H1 (cell line): ENCODE results near the gene CACNA2D1.

Experiments used
- CEBPB ChIP-seq: IDR thresholded peaks from 2 replicates; pipeline ENCODE4 v1.6.1; 2012; ENCODE audit warnings: low read depth, low read length
- CTCF ChIP-seq, 3 experiments: IDR thresholded peaks; 1 replicate in 2 of 3; 2 replicates in 1 of 3; pipeline versions ENCODE4 v1.5.1 to v1.6.1; 2011; ENCODE audit warnings: low read length in 3 of 3, mild to moderate bottlenecking in 3 of 3, inconsistent platforms in 2 of 3, low read depth in 1 of 3, moderate library complexity in 1 of 3; ENCODE audit not compliant: insufficient read depth in 1 of 3; ENCODE audit errors: control extremely low read depth in 1 of 3
- EP300 ChIP-seq, 2 experiments: IDR thresholded peaks; 1 replicate in 1 of 2; 2 replicates in 1 of 2; pipeline ENCODE4 v1.6.1; 2011 to 2012; ENCODE audit warnings: low read depth in 2 of 2, low read length in 2 of 2, mild to moderate bottlenecking in 2 of 2, borderline replicate concordance in 1 of 2, inconsistent platforms in 1 of 2, moderate library complexity in 1 of 2
- GABPA ChIP-seq: IDR thresholded peaks from 2 replicates; pipeline ENCODE4 v1.6.1; 2011; ENCODE audit warnings: mild to moderate bottlenecking, low read length, moderate library complexity, borderline replicate concordance; ENCODE audit not compliant: insufficient read depth
- JUN ChIP-seq: IDR thresholded peaks from 2 replicates; pipeline ENCODE4 v1.6.1; 2011; ENCODE audit warnings: low read depth, mild to moderate bottlenecking, improper control_type of control experiment, low read length
- MAX ChIP-seq: IDR thresholded peaks from 2 replicates; pipeline ENCODE4 v1.6.1; 2012; ENCODE audit warnings: inconsistent platforms
- POLR2A ChIP-seq, 2 experiments: IDR thresholded peaks; 1 replicate in 1 of 2; 2 replicates in 1 of 2; pipeline ENCODE4 v1.6.1; 2011; ENCODE audit warnings: low read depth in 2 of 2, low read length in 2 of 2, mild to moderate bottlenecking in 2 of 2; ENCODE audit errors: control extremely low read depth in 1 of 2
- SP1 ChIP-seq: IDR thresholded peaks from 2 replicates; pipeline ENCODE4 v1.6.1; 2011; ENCODE audit warnings: low read depth, low read length
- SRF ChIP-seq: IDR thresholded peaks from 2 replicates; pipeline ENCODE4 v1.6.1; 2011; ENCODE audit warnings: mild to moderate bottlenecking, low read depth, low read length, moderate library complexity
- YY1 ChIP-seq: IDR thresholded peaks from 2 replicates; pipeline ENCODE4 v1.6.1; 2011; ENCODE audit warnings: low read depth, mild to moderate bottlenecking, low read length
- TF ChIP-seq, protein P1 (sequence below): IDR thresholded peaks from 2 replicates; pipeline ENCODE4 v1.6.1; 2011; ENCODE audit warnings: low read length, improper control_type of control experiment

GRCh38 chr7:82035456-82035855 lies 408.1 kb downstream of the CACNA2D1 start:
- TF ChIP-seq EP300 (IDR thresholded peaks at IDR 0.05; ENCODE audit: borderline replicate concordance in 1 of 2, low read depth in 2 of 2, low read length in 2 of 2) (no peak), CTCF (IDR thresholded peaks at IDR 0.05; ENCODE audit: control extremely low read depth in 1 of 3, insufficient read depth in 1 of 3, low read depth in 1 of 3, low read length in 3 of 3) (no peak), CEBPB (no peak), GABPA (no peak), POLR2A (IDR thresholded peaks at IDR 0.05; ENCODE audit: control extremely low read depth in 1 of 2, low read depth in 2 of 2, low read length in 2 of 2) (no peak), MAX (no peak), JUN (no peak), SRF (no peak), YY1 (no peak), SP1 (no peak)
- TF ChIP-seq, protein P1, sequence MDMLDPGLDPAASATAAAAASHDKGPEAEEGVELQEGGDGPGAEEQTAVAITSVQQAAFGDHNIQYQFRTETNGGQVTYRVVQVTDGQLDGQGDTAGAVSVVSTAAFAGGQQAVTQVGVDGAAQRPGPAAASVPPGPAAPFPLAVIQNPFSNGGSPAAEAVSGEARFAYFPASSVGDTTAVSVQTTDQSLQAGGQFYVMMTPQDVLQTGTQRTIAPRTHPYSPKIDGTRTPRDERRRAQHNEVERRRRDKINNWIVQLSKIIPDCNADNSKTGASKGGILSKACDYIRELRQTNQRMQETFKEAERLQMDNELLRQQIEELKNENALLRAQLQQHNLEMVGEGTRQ: no peak
